ENCODE measurements around the gene HP. TPM values are rescaled to one million over a fixed set of nuclear protein-coding genes. Genes with fewer than 3 reads are reported as not detected.

HP gene
- total and polyA plus RNA-seq, 7 donors: 0.49 to 11.2 (median 3.6) TPM; not detected in 2

DNA sequence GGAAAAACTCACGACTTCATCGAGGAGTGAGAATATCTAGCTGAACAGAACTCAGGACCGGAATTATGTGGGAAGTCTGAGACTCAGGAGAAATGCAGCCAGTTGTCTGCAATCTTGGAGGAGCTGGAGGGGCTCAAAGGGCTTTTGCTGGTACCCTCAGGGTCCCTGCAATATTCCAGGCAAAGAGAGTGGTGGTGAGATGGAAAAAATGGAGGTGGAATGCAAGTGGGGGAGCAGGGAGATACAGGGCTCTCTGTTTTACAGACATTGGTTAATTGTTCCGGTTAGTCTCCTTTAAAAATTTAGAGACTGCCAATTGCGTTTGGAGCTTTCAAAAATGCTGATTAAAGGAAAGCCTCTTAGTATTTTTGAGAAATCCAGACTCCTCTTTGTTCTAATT is 18.2 kb upstream of the HP start:
- WGBS, 2 donors: 88 to 92% methylated on average over 5 of the region's 5 CpGs

GRCh38 chr16:72042157-72042660 is 12.1 kb upstream of the HP start:
- Histone ChIP-seq H3K27me3 (no peaks in the 10 kb centered on the region), H3K9me3 (no peaks in the 10 kb centered on the region), H3K4me3 (no peak overlapping the region), H3K36me3 (peaks cover 0 to 28% (median 5%) of the 10 kb centered on the region in 4 donors), H3K4me1 (no peaks in the 10 kb centered on the region), H3K27ac (no peak overlapping the region)
- no peak for TF ChIP-seq EP300 (IDR thresholded peaks at IDR 0.05)
- no peak for TF ChIP-seq POLR2A (IDR thresholded peaks at IDR 0.05)
- TF ChIP-seq POLR2AphosphoS5 (IDR thresholded peaks at IDR 0.05): no peak
- no peak for TF ChIP-seq CTCF (IDR thresholded peaks at IDR 0.05)
- intact Hi-C loops (cut with DNase I): no loop called here
- 65 to 71% methylated on average over 2 of the region's 2 CpGs for WGBS, 2 donors
- DNase-seq: no peak

More for the DNA sequence above, 18.2 kb upstream of the HP start:
- DNase-seq: no peak
- H3K27me3 ChIP-seq: no peaks in the 10 kb centered on the region
- H3K36me3 ChIP-seq: peaks cover 0 to 15% (median 0%) of the 10 kb centered on the region in 4 donors
- no peaks in the 10 kb centered on the region for H3K4me1 ChIP-seq
- TF ChIP-seq POLR2A (IDR thresholded peaks at IDR 0.05) (no peak), CTCF (IDR thresholded peaks at IDR 0.05) (no peak), EP300 (IDR thresholded peaks at IDR 0.05) (no peak), POLR2AphosphoS5 (IDR thresholded peaks at IDR 0.05) (no peak)
- H3K27ac ChIP-seq: no peak overlapping the region
- no peak overlapping the region for H3K4me3 ChIP-seq
- intact Hi-C loops (cut with DNase I): no loop called here
- no peaks in the 10 kb centered on the region for H3K9me3 ChIP-seq

- DNase-seq: no peak
- Histone ChIP-seq H3K27ac (no peak overlapping the region), H3K9me3 (no peaks in the 10 kb centered on the region), H3K4me1 (no peaks in the 10 kb centered on the region), H3K4me3 (no peak overlapping the region), H3K27me3 (no peaks in the 10 kb centered on the region), H3K36me3 (peaks cover 0 to 28% (median 5%) of the 10 kb centered on the region in 4 donors)
- no peak for TF ChIP-seq EP300 (IDR thresholded peaks at IDR 0.05)
- TF ChIP-seq CTCF (IDR thresholded peaks at IDR 0.05): no peak
- TF ChIP-seq POLR2A (IDR thresholded peaks at IDR 0.05): no peak
- no peak for TF ChIP-seq POLR2AphosphoS5 (IDR thresholded peaks at IDR 0.05)
- intact Hi-C loops (cut with DNase I): no loop called here
- 61 to 62% methylated on average over 3 of the region's 3 CpGs for WGBS, 2 donors
Observed at GRCh38 chr16:72043058-72043457, 11.2 kb upstream of the HP start.

DNA sequence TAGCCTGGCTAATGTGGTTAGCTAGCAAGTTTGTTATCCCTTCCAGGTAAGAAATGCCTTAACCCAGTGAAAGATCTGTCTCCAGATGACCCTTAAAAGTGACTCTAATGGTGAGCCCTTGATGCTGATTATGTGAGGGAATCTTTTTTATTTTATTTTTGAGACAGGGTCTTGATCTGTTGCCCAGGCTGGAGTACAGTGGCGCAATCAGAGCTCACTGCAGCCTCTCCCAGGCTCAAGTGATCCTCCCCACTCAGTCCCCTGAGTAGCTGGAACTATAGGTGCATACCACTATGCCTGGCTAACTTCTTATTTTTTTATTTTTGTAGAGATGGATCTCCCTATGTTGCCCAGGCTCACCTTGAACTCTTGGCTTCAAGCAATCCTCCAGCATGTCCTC is 10.8 kb upstream of the HP start:
- Histone ChIP-seq H3K27ac (no peak overlapping the region), H3K9me3 (no peaks in the 10 kb centered on the region), H3K27me3 (no peaks in the 10 kb centered on the region), H3K4me1 (no peaks in the 10 kb centered on the region), H3K4me3 (no peak overlapping the region), H3K36me3 (peaks cover 0 to 28% (median 5%) of the 10 kb centered on the region in 4 donors)
- TF ChIP-seq CTCF (IDR thresholded peaks at IDR 0.05): no peak
- no peak for TF ChIP-seq EP300 (IDR thresholded peaks at IDR 0.05)
- no peak for TF ChIP-seq POLR2AphosphoS5 (IDR thresholded peaks at IDR 0.05)
- TF ChIP-seq POLR2A (IDR thresholded peaks at IDR 0.05): no peak
- DNase-seq: no peak
- intact Hi-C loops (cut with DNase I): no loop called here
- WGBS, 2 donors: 89 to 91% methylated on average over 1 of the region's 1 CpG

DNA sequence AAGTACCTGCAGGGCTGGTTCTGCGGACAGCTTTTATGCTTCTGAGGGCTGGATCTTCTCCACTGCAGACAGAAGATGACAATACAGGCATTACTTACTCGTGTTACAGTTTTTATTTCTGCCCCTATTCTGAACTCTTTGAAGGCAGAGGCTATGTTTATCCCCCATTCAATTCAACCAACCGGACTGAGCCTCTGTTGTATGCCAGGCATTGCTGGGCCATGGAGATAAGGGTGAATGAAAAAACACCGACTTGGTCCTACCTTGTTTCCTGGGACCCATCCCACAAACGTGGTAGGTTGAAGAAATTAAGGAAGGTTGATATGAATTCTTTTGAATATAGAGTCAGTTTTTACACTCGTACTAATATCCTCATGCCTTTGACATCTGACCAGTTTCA is 10.0 kb upstream of the HP start:
- Histone ChIP-seq H3K36me3 (peaks cover 0 to 28% (median 5%) of the 10 kb centered on the region in 4 donors), H3K27ac (no peak overlapping the region), H3K9me3 (no peaks in the 10 kb centered on the region), H3K4me3 (no peak overlapping the region), H3K27me3 (no peaks in the 10 kb centered on the region), H3K4me1 (no peaks in the 10 kb centered on the region)
- no peak for DNase-seq
- TF ChIP-seq POLR2AphosphoS5 (IDR thresholded peaks at IDR 0.05): no peak
- no peak for TF ChIP-seq POLR2A (IDR thresholded peaks at IDR 0.05)
- TF ChIP-seq CTCF (IDR thresholded peaks at IDR 0.05): no peak
- no peak for TF ChIP-seq EP300 (IDR thresholded peaks at IDR 0.05)
- WGBS, 2 donors: 78 to 86% methylated on average over 6 of the region's 6 CpGs
- intact Hi-C loops (cut with DNase I): no loop called here
